ENCODE results near the gene SMG6.

SMG6 gene

GRCh38 chr17:2076087-2076984 is 227.2 kb downstream of the SMG6 start:
- no peak for DNase-seq (ENCODE audit: low read depth, low spot score)

DNA sequence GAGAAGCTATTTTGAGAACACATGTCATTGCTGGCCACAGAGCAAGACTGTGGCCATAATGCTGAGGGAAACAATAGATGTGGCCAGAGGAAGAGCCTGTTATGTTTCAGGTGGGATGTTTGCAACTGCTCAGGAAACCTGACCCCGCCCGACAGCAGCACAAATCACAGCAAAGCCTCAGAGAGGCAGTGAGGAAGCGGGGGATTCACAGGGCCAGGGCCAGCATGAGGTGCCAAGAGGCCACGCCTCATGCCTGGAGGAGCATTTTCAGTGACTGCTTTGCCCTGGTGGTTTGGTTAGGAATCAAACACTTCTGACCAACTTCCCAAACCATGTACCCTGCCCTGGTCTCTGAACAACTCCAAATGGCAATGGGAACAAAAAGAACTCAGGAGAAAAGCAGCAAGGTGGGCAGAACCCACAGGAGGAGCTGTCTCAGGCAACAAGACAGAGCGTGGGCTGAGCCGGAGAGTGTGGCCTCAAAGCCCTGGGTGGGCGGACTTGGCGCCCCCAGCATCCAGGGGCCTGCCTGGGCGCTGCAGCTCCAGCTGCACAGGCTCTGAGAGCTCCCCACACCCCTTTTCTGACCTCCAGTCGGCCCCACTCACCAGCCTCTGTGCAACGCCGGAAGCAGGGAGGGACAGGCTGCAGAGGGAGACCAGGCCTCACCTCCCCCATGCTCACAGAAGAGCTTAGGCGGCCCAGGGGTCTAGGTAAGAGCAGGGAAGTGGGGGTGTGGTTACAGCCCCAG is 228.1 kb downstream of the SMG6 start:
- no peak for DNase-seq (ENCODE audit: low read depth, low spot score)

DNA sequence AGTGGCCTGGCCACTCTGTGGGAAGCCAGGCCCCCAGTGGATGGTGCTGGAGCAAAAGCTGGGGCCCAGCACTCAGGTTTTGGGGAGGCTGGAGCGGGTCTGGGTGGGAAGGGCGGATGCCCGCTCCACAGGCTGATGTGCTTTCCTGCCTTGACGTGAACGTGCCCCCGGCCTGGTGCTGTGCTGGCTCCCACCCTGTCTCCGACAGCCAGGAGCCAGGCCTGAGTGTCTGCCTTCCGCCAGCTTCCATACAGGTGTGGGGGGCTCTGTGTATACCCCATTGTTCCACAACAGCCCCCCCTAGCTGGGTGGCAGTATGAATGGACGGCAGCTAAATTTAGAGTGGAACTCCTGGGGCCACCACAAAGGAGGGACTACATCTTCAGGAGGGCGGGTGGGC is 228.7 kb downstream of the SMG6 start:
- DNase-seq (ENCODE audit: low read depth, low spot score), result no peak

- no peak for DNase-seq (ENCODE audit: low read depth, low spot score)
Measured at GRCh38 chr17:2071455-2072281, 231.9 kb downstream of the SMG6 start.

GRCh38 chr17:2071024-2071385 is 232.6 kb downstream of the SMG6 start:
- no peak for DNase-seq (ENCODE audit: low read depth, low spot score)

- DNase-seq (ENCODE audit: low read depth, low spot score), result no peak
Measured at GRCh38 chr17:2070241-2071023, 233.2 kb downstream of the SMG6 start.

DNA sequence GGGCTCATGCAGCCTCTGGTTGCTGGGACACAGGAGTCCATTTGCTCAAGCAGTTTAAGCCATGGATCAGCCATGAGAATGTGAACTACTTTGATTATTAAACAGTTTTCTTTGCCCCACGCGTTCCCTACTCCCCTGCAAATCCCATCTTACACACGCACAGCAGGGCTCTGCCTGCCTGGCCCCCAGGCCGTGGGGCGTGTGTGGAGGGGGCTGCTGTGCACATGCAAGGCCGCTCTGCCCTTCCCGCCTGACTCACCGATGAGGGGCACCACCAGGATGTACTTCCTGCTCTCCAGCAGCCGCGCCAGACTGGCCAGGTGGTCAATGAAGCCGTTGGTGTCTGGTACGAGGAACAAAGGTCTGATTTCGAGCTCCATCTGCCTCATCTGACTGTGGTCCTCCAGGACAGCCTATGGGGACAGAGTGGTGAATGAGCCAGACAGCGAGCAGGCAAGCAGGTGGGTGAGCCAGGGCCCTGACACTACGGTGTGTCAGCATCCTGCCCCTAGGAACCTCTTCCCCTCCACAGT is 235.0 kb downstream of the SMG6 start:
- DNase-seq (ENCODE audit: low read depth, low spot score), result no peak

- DNase-seq (ENCODE audit: low read depth, low spot score), result no peak
Measured at GRCh38 chr17:2068031-2068518, 235.5 kb downstream of the SMG6 start.

DNA sequence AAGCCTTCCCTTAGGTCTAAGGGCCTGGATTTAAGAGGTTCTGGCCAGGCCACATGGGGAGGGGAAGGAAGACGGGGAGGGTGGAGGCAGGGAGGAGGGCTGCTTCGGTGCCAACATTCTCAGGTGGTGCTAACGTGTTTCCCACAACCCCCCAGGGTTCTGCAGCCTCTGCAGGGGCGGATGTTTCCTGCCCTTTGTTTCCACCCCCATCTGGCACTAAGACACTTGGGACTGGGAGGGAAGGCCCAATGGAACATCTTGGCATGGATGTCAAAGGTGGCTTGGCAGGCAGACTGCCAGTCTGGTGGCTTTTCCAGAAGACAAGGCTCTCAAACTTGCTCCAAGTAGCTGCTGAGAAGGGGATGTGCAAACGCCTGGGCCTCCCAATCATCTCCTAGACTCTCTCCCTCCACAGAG is 236.0 kb downstream of the SMG6 start:
- DNase-seq (ENCODE audit: low read depth, low spot score), result no peak

DNA sequence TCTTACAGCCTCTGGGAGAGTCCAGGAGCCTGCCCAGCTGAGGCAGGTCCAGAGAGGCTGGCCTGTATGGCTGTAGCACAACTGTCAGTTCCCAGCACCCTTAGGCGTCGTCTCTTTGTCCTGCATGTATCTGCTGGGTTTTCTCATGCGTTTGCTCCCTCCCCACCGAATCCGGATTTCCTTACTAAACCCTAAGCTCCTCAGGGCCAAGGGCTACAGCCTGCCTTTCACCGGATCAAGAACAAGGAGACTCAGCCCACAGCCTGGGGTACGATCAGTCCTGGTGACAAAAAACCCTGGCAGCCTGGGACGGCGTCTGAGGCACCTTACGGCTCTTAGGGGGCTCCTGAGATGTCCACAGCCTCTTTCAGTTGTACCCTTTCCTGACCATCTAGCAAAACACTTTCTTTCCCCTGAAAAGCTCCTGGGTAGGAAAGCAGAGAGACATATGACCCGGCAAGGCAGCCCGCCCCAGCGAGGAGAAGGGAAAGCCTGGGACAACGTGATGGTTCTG is 236.5 kb downstream of the SMG6 start:
- no peak for DNase-seq (ENCODE audit: low read depth, low spot score)

GRCh38 chr17:2065949-2066400 is 237.6 kb downstream of the SMG6 start:
- no peak for DNase-seq (ENCODE audit: low read depth, low spot score)

DNA sequence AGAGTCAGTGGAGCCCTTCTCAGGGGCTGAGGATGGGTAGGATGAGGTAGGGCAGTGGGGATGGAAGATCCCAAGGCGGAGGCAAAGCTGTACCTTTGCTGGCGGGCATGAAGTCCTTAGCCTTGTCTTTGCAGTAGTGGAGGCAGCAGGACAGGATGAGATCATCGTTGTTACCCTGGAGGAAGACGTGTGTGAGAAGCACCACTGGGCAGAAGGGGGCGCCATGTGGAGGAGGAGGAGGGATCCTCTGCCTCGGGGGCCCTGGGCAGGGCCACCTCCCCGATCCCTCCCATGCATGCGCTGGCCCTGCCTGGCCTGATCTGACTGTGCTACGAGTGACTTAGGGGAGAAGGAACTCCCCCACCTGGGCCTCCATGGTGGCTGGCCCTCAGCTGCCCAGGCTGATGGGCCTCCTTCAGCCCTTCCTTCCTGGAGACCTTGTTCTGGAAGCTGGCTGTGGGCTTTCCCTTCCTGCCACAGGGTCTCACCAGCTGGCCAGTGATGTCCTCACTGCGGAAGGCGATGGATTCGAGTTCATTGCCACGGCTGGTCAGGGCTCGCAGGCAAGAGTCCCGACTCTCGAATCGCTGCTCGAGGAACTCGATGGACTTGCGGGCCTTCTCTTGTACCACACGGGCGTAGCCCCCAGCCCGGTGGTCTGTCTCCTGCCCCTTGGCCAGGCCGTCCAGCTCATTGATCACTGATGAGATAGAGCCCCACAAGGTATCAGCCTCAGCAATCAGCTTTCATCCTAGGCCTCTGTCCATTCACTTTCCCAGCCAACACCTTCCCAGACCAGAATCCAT is 238.4 kb downstream of the SMG6 start:
- DNase-seq (ENCODE audit: low read depth, low spot score), result no peak

DNA sequence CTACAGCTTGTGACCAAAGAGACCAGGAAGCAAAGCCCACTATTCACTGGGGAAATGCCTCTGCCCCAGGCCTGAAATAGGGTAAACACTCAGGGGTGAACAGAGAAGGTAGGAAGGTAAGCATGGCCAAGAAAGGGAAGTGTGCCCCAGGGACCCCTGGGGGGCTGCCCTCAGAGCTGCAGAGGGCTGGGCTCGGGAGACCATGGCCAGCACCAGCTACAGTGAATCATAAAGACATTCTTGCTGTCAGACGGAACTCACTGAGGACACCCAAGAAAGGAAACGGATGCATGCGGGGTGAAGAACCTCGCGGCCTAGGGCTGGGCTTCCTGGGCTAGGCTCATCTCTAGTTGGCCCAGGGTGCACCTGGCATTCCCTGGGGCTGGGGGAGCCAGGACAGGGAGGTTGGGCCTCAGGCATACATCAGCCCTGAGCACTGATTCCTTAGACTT is 239.0 kb downstream of the SMG6 start:
- no peak for DNase-seq (ENCODE audit: low read depth, low spot score)

GRCh38 chr17:2064147-2064489 is 239.5 kb downstream of the SMG6 start:
- no peak for DNase-seq (ENCODE audit: low read depth, low spot score)

DNA sequence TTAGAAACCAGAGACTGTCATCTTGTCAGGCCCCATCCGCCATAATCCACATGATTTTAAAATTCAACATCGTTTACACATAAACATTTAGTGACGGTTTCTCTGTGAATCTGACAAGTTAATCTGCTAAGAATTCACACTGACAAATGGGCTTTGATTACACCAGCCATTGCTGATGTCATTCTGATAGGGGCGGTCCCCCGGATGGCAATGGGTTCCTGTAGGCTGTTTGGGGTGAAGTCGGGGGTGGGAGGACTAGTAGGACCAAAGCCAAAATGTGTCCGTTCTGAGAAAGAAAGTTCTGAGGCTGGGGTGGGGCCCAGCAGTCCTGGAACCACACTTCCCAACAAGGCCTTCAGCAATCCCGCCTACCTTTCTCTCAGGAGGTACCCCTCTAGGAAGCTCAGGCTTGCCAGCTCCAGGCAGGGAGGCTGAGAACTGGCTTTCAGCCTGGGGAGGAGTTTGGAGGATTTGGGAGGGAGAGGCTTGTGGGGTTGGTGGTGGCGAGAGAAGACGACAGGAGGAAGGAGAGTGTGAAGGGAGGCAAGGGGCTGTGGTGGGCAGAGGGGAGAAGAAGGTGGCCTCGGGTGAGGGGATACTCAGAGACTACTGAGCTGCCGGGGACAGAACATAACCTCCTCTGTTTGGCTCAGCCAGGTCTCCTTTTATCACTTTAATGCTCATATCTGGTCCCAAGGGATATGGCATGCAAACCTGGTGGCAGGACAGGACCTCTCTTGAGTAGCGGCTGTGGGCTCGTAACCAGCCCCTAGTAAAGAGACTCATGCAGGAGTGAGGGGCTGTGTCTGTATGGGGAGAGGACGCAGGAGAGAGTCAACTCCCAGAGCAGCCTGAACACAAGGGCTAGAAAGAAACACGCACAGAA is 240.1 kb downstream of the SMG6 start:
- DNase-seq (ENCODE audit: low read depth, low spot score), result no peak

GRCh38 chr17:2062571-2063183 is 240.9 kb downstream of the SMG6 start:
- DNase-seq (ENCODE audit: low read depth, low spot score), result no peak

DNA sequence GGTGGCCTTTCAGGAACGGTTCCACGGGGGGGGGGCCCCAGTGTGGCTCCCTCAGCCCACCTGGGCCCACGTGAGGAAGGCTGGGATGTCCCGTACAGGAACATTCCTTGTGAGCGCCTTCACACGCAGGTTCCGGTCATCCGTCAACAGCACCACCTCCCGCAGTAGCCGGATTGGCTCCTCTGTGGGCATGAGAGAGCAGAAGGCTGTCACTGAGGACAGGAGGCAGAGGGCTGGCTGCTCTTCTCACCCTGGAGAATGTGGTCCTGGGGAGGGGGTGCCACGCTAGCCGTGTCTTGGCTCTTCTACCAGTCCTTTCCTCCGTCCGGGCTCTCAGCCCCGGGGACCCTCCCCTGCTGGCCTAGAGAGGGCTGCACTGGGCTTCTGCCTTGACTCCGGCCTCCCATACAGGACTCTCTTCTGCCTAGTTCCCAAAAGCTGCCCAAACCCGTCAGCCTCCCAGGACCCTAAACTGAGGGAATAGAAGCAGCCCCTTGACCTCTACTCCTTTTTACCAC is 242.1 kb downstream of the SMG6 start:
- DNase-seq (ENCODE audit: low read depth, low spot score), result no peak

Data from activated naive CD8-positive, alpha-beta T cell treated with anti-CD3 and anti-CD28 coated beads, Interleukin-2, amount 50 U/mL, for 16 hours (primary cell).